ENCODE results near the gene ITPR2.

DNA sequence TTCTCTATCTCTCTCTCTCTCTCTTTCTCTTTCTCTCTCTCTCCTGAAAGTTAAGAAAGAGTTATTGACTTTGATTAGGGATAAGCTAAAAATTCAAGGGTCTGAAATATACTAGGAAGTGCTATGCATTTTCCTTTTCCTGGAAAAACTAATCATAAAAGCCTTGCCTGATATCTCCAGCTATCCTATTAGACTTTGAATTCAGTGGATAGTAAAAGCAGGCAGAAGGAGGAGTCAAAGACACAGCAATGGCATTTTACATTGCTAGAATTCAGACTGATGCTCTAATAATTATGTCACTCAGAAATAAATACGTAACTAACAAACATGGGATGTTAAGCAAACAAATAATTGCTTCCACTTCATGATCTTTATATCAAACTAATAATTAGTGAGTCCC, 365.6 kb downstream of the ITPR2 start:
- TF ChIP-seq, protein P1, sequence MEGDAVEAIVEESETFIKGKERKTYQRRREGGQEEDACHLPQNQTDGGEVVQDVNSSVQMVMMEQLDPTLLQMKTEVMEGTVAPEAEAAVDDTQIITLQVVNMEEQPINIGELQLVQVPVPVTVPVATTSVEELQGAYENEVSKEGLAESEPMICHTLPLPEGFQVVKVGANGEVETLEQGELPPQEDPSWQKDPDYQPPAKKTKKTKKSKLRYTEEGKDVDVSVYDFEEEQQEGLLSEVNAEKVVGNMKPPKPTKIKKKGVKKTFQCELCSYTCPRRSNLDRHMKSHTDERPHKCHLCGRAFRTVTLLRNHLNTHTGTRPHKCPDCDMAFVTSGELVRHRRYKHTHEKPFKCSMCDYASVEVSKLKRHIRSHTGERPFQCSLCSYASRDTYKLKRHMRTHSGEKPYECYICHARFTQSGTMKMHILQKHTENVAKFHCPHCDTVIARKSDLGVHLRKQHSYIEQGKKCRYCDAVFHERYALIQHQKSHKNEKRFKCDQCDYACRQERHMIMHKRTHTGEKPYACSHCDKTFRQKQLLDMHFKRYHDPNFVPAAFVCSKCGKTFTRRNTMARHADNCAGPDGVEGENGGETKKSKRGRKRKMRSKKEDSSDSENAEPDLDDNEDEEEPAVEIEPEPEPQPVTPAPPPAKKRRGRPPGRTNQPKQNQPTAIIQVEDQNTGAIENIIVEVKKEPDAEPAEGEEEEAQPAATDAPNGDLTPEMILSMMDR (conservative IDR thresholded peaks at IDR 0.05; ENCODE audit: low read depth, low read length): no peak
- TF ChIP-seq EZH2phosphoT487 (IDR thresholded peaks at IDR 0.05; ENCODE audit: borderline replicate concordance, low read length): no peak
- TF ChIP-seq EZH2 (IDR thresholded peaks at IDR 0.05; ENCODE audit: low read length, unreplicated experiment): no peak

Measured in PC-3 (cell line).